GM21576 (cell line): ENCODE data around the gene CENPV.
"Not testable (repeated sequence)": the region's sequence is repeated elsewhere in the genome, so short reads cannot be mapped to it uniquely, and the experiment has no call there.

Experiments used
- ATAC-seq: cut with Tn5 transposase; IDR thresholded peaks from one replicate; pipeline ENCODE4 v1.9.1; 2021; ENCODE audit warnings: mild to moderate bottlenecking, moderate library complexity; ENCODE audit not compliant: unreplicated experiment

CENPV gene

DNA sequence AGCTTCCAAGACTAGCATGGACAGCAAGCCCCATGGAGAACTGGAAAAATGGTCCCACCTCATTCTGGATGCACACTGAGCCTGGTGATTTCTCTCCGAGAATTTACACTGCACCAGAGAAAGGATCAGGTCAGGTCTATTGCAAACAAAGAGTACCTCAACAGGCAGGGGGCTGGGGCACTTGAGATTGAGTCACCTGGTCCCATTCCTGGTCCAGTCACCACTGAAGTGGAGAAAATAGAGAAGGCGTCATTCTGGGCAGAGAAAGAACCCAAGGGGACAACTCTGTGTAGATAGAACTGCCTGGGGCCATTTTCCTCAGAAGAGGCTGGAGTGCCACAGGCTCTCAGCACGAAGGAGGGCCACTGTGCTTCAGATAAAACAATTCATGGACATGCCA is 38.4 kb downstream of the CENPV start:
- ATAC-seq = no peak

DNA sequence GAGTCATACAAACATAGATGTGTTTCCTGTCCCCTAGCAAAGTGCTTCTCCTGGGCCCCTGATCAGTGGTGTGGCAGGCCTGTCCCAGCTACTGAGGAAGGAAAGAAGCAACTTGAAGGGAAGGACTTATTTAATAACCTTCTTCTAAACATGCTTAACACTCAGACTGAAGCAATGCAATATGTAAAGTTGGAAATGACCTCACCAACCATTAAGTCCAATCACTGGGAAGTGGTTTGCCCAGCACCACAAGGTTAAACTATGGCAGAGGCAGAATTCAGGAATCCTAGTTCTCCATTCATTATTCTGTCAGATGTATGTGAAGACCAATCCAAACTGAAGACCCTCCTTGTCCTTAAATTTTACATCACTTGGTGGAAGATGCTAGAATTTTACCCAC is 39.1 kb downstream of the CENPV start:
- ATAC-seq = no peak

DNA sequence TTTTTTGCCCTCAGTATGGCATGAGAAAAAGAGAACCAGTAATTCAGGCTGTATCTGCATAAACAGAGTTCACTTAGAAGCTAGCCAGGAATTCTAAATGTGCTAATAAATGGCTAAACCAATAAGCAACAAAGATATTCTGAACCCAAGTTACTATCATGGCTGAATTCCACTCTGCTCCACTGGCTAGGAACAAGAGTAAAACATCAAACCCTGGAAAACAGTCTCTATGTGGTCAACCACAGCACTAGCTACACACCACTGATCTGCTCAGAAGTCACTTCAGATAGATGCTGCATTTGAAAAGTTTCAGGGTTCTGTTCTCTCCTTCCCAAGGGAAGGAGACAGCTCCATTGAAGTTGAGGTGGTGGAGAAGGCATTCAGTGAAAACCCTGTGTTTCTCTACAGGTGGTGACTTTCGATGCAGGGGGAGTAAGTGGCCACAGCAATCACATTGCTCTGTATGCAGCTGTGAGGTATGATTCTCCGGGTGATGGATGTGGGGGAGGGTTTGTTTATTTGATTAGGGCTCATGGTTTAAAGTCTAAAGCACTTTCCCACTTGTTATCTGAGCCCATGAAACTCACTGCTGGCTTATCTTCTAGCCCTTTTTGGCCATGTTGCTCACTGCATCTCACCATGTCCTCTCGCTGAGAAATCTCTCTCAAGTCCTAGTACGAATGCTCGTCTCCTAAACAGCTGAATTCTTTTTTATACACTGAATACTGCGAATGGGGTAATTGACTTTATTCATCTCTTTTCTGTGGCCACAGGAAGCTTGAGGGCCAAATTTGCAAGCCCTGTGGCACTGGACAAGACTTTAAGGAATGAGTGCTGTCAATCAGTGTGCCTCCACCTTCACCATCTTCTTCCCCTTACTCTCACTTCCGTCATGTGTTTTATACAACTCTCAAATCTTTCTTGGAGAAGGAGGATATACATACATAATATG is 39.9 kb downstream of the CENPV start:
- no peak for ATAC-seq

DNA sequence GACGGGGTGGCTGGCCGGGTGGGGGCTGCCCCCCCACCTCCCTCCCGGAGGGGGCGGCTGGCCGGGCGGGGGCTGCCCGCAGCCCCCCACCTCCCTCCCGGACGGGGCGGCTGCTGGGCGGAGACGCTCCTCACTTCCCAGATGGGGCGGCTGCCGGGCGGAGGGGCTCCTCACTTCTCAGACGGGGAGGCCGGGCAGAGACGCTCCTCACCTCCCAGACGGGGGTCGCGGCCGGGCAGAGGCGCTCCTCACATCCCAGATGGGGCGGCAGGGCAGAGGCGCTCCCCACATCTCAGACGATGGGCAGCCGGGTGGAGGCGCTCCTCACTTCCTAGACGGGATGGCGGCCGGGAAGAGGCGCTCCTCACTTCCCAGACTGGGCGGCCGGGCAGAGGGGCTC is 41.2 kb downstream of the CENPV start:
- ATAC-seq = not testable (repeated sequence)

DNA sequence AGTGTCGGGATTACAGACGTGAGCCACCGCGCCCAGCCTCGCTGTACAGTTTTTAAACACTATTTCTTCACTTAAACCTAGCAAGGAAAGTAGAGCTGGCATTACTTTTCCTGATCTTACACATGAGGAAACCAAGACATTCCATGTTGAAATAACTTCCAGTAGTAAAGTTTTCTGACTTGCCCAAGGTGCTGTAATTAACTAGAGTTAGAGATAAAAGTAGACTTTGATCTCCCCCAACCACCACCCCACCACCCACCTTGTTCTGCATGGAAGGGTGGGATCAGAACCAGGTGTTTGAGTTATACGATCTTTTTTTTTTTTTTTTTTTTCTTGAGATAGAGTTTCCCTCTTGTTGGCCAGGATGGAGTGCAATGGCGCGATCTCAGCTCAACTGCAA is 47.1 kb downstream of the CENPV start:
- no peak for ATAC-seq

DNA sequence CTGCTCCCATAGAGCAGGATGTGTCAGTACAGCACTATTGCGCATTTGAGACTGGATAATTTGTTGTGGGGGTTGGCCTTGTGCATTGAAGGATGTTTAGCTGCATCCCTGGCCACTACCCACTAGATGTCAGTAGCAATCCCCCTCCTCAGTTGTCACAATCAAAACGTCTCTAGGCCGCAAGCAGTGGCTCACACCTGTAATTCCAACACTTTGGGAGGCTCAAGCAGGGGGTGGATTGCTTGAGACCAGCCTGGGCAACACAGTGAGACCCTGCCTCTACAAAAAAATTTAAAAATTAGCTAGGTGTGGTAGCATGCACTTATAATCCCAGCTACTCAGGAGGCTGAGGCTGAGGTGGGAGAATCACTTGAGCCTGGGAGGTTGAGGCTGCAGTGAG is 48.4 kb downstream of the CENPV start:
- ATAC-seq = no peak

DNA sequence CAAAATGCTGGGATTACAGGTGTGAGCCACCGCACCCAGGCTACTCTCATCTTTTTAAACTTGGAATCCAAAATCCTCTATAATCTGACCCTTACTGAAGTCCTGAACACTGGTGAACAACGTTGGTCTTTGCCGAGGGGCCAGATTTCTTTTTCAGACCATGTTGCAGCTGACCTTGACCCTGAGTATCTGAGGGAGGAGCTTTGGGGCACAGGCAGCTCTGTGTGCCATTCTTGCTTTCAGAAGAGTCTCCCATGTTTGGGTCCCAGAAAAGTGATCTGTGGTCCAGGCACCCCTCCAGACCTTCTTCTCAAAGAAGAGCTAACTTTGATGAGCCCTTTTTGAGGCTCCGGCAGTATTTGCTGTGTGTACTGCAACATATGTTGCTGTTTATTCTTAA is 50.4 kb downstream of the CENPV start:
- ATAC-seq = no peak

DNA sequence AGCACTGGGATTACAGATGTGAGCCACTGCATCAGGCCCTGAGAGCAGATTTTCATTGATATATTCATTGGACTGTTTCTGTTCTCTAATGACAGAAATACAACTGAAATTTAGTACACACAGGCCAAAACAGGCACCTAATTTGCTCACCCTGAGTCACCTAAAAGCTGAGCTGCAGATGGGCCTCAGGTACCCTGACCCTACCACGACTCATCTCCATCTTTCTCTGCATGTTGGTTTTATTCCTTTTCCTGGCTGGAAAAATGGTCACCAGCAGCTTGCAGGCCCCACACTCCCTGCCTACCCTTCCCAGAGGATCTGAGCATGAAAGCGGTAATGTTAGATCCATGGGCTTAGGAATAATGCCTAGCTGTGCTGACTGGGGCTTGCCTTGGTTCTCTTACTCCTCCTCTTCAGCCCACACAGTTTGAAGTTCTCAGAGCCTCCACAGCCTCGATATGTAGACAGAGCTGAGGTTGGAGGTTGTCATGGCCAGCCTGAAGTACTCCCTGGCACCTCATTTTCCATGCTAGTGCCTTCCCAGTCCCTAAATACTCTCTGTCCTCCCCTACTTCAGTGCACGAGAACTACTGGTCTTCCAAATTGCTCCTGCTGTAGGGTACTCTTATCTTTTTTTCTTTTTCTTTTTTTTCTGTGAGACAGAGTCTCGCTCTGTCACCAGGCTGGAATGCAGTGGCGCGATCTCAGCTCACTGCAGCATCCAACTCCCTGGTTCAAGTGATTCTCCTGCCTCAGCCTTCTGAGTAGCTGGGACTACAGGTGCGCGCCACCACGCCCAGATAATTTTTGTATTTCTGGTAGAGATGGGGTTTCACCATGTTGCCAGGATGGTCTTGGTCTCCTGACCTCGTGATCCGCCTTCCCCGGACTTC is 51.1 kb downstream of the CENPV start:
- ATAC-seq = no peak

DNA sequence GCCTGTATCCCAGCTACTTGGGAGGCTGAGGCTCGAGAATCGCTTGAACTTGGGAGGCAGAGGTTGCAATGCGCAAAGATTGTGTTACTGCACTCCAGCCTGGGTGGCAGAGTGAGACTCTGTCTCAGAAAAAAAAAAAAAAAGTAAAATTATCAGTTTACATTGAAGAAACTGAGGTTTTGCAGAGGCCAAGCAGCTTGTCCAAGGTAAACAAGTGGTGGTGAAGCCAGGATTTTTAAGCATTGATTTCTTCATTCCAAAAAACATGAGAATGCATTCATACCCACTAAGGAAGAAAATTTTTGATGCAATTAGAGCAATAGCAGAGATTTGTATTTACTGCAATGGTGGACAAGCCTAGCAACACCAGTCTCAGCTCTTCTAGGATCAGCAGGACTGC is 52.7 kb downstream of the CENPV start:
- no peak for ATAC-seq

DNA sequence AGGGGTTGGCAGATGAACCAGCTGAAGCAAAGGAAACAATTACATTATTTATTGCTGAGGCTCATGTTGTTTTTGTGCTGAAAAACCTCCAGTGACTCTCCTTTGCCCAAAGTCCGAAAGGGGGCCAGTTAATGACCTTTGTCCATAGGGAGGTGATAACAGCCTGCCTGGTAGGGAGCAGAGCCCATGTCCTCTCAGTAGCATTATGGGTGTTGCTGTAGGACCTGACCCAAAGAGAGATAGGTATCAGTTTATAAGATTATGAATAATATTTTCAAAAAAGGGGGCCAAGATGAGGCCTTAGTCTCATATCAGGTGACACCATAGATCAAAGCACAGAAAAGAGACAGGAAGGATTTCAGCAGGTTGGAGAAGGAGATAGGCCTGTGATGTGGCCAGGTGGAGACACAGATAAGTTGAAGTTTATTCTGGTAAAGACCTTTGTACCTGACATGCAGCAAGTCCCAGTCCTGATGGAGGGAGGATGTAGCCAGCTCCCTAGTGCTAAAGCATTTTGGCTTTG is 55.1 kb downstream of the CENPV start:
- ATAC-seq = no peak

DNA sequence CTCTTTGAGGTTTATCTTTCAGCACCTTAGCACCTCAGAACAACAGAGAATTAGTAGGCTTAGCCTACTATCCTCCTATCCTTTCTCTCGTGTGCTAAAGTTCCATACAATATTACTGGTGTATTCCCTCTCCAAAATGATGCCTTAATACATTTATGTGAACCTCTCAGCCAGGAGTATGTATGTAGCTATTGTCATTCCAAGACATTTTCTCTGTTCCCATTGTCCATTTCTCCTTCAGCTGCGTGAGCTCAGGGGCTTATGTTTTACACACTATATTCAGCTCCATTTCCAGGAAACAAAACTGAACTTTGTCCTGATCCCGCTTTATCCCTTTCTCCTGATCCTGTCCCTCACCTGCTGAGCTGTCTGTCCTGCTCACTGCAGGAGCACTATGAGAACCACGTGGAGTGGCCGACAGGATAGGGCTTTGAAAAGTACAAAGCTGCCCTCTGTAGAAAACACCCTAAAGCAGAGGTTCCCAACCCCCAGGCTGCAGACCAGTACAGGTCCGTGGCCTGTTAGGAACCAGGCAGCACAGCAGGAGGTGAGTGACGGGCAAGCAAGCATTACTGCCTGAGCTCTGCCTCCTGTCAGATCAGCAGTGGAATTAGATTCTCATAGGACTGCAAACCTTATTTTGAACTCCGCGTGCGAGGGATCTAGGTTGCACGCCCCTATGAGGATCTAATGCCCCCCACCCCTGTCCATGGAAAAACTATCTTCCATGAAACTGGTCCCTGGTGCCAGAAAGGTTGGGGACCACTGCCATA is 55.7 kb downstream of the CENPV start:
- ATAC-seq = no peak

DNA sequence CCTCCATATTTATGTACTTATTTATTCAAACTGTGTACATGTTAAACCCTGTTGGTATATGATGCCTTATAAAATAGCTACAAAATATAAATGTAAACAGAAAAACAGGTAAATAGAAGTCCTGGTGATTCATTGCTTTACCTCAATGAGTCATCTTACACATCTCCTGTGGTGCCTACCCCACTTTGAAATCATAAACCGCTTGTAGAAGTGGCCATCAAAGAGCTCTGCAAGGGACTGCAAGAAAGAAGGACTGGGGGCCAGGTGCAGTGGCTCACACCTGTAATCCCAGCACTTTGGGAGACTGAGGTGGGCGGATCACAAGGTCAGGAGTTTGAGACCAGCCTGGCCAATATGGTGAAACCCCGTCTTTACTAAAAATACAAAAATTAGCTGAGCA is 57.2 kb downstream of the CENPV start:
- ATAC-seq = not testable (repeated sequence)

DNA sequence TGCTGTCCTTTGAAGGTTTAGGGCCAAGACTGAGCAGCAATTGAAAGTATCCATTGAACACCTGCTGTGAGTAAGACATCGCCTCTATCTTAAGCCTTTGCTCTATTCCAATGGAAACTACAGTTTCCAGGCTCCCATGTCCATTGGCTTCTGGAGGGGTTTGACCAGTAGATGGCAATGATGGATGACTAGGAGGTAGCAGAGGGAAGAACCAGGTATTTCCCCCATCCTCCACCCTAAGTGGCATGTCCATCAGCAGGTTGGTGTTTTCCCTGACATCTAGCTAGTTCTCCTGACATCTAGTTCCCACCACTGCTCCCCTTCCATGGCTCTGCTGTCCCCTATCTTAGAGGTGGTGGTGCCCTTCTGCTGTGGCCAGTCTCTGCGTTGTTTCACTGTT is 58.7 kb downstream of the CENPV start:
- ATAC-seq = no peak

DNA sequence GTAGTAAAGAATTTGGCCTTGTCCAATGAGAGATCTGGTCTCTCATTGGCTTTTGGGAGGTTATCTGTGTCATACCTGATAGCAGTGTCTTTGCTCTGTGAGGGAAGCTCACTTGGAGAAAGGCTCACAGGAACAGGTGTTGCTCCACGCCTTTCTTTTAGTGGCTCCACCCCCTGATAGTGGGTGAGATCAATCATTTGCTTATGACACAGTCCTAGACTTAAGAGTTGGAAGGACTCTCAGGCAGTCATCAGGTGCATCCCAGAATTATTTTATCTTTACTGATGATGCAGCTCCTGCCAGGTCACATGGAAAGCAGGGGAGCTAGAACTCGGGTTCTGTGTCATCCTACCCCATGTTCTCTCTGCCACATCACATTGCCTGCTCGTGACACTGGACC is 59.3 kb downstream of the CENPV start:
- no peak for ATAC-seq
